GM12892 (cell line): ENCODE results near the gene FUBP3.

Experiments used
- DNase-seq: peaks from one replicate; pipeline ENCODE4 v3.0.0; 2011; ENCODE audit not compliant: insufficient read length
- FAIRE-seq: peaks from 2 replicates; lab custom pipeline; 2011; peaks lifted over from hg19 to GRCh38; lab: Jason Lieb, UNC
- POLR2A ChIP-seq: IDR thresholded peaks from 2 replicates; pipeline ENCODE4 v1.6.1; 2011; ENCODE audit warnings: low read depth, low read length, control low read depth
- POLR2AphosphoS5 ChIP-seq: IDR thresholded peaks from 2 replicates; pipeline ENCODE4 v1.6.1; 2011; ENCODE audit warnings: low read depth, low read length, control low read depth
- TAF1 ChIP-seq: IDR thresholded peaks from 2 replicates; pipeline ENCODE4 v1.6.1; 2011; ENCODE audit warnings: low read depth, mild to moderate bottlenecking, control low read depth, low read length, borderline replicate concordance

The FUBP3 gene

GRCh38 chr9:130639866-130640555 is 60.6 kb downstream of the FUBP3 start:
- FAIRE-seq, result no peak
- no peak for TF ChIP-seq POLR2A
- TF ChIP-seq TAF1, result no peak
- TF ChIP-seq POLR2AphosphoS5, result no peak
- no peak for DNase-seq

GRCh38 chr9:130640681-130641080 is 61.3 kb downstream of the FUBP3 start:
- no peak for DNase-seq
- TF ChIP-seq POLR2AphosphoS5, result no peak
- TF ChIP-seq POLR2A, result no peak
- TF ChIP-seq TAF1, result no peak
- no peak for FAIRE-seq

DNA sequence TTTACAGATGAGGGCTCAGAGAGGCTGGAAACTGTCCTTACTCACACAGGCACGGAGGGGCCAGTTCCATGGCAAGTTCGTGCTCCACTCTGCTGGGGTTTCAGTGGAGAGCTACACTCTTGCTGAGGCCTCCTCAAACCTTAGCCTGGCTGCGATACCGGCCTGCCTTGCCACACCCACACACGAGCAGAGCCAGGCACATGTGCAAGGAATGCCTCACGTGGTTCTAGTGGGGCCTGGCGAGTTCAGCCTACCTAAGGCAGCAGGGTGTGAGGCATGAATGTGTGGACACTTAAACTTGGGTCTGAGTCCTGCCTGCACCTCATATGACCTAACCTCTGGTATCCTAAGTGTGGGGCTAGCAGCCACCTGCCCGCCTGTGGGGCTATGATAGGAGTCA is 63.5 kb downstream of the FUBP3 start:
- TF ChIP-seq TAF1 (no peak), POLR2AphosphoS5 (no peak), POLR2A (no peak)
- no peak for FAIRE-seq

GRCh38 chr9:130651221-130651620 is 71.8 kb downstream of the FUBP3 start:
- FAIRE-seq, result no peak
- TF ChIP-seq POLR2A (no peak), POLR2AphosphoS5 (no peak), TAF1 (no peak)
- no peak for DNase-seq

More for the DNA sequence above, 63.5 kb downstream of the FUBP3 start:
- no peak for DNase-seq

DNA sequence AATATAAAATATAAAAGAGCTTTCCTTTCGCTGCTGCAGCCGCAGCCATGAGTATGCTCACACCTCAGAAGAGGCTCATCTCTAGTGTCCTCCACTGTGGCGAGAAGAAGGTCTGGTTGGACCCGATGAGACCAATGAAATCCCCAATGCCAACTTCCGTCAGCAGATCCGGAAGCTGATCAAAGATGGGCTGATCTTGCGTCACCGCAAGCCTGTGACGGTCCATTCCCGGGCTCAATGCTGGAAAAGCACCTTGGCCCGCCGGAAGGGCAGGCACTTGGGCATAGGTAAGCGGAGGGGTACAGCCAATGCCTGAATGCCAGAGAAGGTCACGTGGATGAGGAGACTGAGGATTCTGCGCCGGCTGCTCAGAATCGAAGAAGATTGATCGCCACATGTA is 72.4 kb downstream of the FUBP3 start:
- FAIRE-seq (no peak), DNase-seq (no peak)
- TF ChIP-seq TAF1, result no peak
- TF ChIP-seq POLR2A, result no peak
- no peak for TF ChIP-seq POLR2AphosphoS5

- DNase-seq, result no peak
- TF ChIP-seq POLR2AphosphoS5 (no peak), TAF1 (no peak), POLR2A (no peak)
- no peak for FAIRE-seq
Observed at GRCh38 chr9:130654879-130655278, 75.5 kb downstream of the FUBP3 start.

- FAIRE-seq, result no peak
- TF ChIP-seq POLR2AphosphoS5 (no peak), POLR2A (no peak), TAF1 (no peak)
- DNase-seq, result no peak
Observed at GRCh38 chr9:130658893-130659698, 79.7 kb downstream of the FUBP3 start.

DNA sequence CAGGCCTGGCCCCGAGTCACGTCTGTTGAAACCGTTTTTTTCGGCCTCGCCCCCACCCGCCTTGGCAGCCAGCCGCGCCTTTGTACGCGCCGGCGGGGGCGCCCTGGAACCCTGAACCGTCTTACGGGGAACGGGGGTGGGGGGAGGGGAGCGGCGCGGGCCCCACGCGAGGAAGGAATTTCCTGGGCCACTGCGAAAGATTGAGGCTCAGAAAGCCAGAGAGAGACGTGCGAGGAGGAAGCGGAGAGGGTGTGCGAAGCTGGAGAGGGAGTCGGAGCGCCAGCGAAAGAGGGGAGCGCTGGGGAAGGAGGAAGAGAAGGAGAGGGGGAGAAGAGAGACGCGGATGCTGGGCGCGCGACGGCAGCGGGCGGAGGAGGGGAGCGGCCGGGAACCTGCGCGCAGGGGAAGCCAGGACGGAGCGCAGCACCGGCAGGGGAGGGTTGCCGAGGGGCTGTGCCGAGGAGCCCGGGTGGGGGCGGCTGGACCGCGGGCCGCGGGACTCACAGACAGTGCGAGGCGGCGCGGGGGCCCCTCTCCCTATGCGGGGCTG is 80.4 kb downstream of the FUBP3 start:
- no peak for TF ChIP-seq POLR2AphosphoS5
- TF ChIP-seq TAF1, result no peak
- TF ChIP-seq POLR2A, result no peak
- DNase-seq, result no peak
- FAIRE-seq, result no peak

GRCh38 chr9:130660326-130660682 is 80.9 kb downstream of the FUBP3 start:
- FAIRE-seq (no peak), DNase-seq (no peak)
- TF ChIP-seq TAF1 (no peak), POLR2AphosphoS5 (no peak), POLR2A (no peak)

DNA sequence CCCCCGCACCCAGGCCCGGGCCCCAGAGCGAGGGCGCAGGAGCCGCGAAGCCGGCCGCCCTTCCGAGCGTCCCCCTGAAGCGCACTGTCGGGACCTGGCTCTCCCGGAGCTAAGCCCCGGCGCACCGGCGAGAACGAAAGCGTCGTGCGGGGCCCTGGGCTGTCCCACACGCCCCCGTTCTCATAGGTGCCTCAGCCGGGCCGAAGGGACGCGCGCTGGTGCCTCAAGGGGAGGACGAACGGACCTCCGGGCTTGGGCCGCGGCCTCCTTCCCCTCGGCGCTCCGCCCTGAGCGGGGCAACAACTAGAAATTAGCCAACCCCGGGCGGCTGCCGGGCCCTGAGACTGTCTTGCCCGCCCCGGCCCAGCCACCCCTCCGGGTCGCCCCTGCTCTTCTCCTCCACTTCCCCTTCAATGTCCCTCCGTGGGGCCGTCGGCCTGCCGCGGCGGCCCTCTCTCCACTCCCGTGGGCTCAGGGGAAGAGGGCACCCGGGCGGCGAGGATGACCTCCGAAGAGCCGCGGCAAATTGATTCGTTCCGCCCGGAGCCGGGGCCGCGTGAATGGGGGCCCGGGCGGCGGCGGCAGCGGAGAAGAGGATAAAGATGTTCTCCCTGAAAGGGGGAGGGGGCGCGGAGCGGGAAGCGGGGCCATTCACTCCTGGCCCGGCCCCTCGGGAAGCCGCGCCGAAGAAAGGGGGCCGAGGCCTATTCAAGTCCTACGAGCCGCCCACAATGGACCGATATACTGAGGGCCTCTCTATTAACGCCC is 81.5 kb downstream of the FUBP3 start:
- DNase-seq (no peak), FAIRE-seq (no peak)
- TF ChIP-seq POLR2AphosphoS5 (no peak), TAF1 (no peak), POLR2A (no peak)
